Measurements from ENCODE around the gene MACROD2.

MACROD2 gene

DNA sequence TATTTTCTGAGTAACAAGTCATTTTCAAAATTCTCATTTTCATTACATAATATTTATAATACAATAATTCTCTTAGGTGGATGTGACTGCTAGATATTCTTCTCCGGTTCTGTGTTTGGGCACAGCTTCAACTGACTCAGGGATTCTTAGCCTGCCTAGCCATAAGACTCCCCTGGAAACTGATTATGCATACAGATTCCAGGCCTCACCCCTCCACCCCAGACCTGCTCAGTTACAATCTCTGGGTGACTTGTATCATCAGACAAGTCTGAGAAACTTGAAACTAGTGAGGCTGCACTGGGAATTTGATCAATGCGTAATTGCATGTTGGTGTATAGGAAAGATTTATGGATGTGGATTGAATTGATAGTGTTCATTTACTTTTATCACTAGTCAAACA, 316.7 kb downstream of the MACROD2 start:
- ChIA-PET POLR2A (no interaction called here), CTCF (no interaction called here)
- TF ChIP-seq, protein P1, sequence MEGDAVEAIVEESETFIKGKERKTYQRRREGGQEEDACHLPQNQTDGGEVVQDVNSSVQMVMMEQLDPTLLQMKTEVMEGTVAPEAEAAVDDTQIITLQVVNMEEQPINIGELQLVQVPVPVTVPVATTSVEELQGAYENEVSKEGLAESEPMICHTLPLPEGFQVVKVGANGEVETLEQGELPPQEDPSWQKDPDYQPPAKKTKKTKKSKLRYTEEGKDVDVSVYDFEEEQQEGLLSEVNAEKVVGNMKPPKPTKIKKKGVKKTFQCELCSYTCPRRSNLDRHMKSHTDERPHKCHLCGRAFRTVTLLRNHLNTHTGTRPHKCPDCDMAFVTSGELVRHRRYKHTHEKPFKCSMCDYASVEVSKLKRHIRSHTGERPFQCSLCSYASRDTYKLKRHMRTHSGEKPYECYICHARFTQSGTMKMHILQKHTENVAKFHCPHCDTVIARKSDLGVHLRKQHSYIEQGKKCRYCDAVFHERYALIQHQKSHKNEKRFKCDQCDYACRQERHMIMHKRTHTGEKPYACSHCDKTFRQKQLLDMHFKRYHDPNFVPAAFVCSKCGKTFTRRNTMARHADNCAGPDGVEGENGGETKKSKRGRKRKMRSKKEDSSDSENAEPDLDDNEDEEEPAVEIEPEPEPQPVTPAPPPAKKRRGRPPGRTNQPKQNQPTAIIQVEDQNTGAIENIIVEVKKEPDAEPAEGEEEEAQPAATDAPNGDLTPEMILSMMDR (IDR thresholded peaks at IDR 0.05; ENCODE audit: control extremely low read depth, extremely low read depth, low read depth, missing control alignments) = no peak
- no peak for DNase-seq (ENCODE audit: extremely low spot score)

GRCh38 chr20:14313341-14314020, 318.2 kb downstream of the MACROD2 start:
- CTCF ChIA-PET = interaction anchor here (1.0 kb wide), 1 partner anchor 24 kb away, joined by 4 read pairs; the partner anchor contains the start of gene FLRT3

GRCh38 chr20:14319704-14320103, 324.4 kb downstream of the MACROD2 start:
- ChIA-PET CTCF (interaction anchor here (1.0 kb wide), 1 partner anchor 14 kb away, joined by 3 read pairs; no protein-coding TSS in a partner anchor), POLR2A (no interaction called here)
- no peak for DNase-seq (ENCODE audit: extremely low spot score)
- TF ChIP-seq, protein P1 (IDR thresholded peaks at IDR 0.05; ENCODE audit: control extremely low read depth, extremely low read depth, low read depth, missing control alignments) = no peak

More at GRCh38 chr20:14313341-14314020, 318.2 kb downstream of the MACROD2 start:
- POLR2A ChIA-PET = no interaction called here
- TF ChIP-seq, protein P1 (IDR thresholded peaks at IDR 0.05; ENCODE audit: control extremely low read depth, extremely low read depth, low read depth, missing control alignments) = no peak
- DNase-seq (ENCODE audit: extremely low spot score) = no peak

GRCh38 chr20:14331646-14332045, 336.3 kb downstream of the MACROD2 start:
- TF ChIP-seq, protein P1 (IDR thresholded peaks at IDR 0.05; ENCODE audit: control extremely low read depth, extremely low read depth, low read depth, missing control alignments) = no peak
- CTCF ChIA-PET = no interaction called here
- DNase-seq (ENCODE audit: extremely low spot score) = no peak
- POLR2A ChIA-PET = no interaction called here

- POLR2A ChIA-PET = no interaction called here
- CTCF ChIA-PET = no interaction called here
- DNase-seq (ENCODE audit: extremely low spot score) = no peak
- TF ChIP-seq, protein P1 (IDR thresholded peaks at IDR 0.05; ENCODE audit: control extremely low read depth, extremely low read depth, low read depth, missing control alignments) = no peak
These were observed 337.6 kb downstream of the MACROD2 start for GRCh38 chr20:14332866-14333265.

GRCh38 chr20:14333721-14334120, 338.4 kb downstream of the MACROD2 start:
- POLR2A ChIA-PET = interaction anchor here (0.6 kb wide), 1 partner anchor 475 kb away, joined by 4 read pairs; no protein-coding TSS in a partner anchor
- CTCF ChIA-PET = interaction anchor here (0.8 to 0.9 kb wide), 2 partner anchors 8 to 13 kb away, joined by 3 read pairs; no protein-coding TSS in a partner anchor
- TF ChIP-seq, protein P1 (IDR thresholded peaks at IDR 0.05; ENCODE audit: control extremely low read depth, extremely low read depth, low read depth, missing control alignments) = no peak
- no peak for DNase-seq (ENCODE audit: extremely low spot score)
